PFSK-1 (cell line): ENCODE data around the gene LIPE.

Experiments used
- POLR2AphosphoS5 ChIP-seq: IDR thresholded peaks from 2 replicates; pipeline ENCODE4 v1.6.1; 2012; ENCODE audit warnings: low read depth, mild to moderate bottlenecking, control low read depth, low read length, moderate library complexity
- REST ChIP-seq, 2 experiments: IDR thresholded peaks; 2 replicates each; pipeline versions ENCODE4 v1.6.1 to v1.8.0; 2011 to 2012; ENCODE audit warnings: low read depth in 2 of 2, low read length in 2 of 2, control low read depth in 1 of 2, inconsistent platforms in 1 of 2, mild to moderate bottlenecking in 1 of 2, moderate library complexity in 1 of 2; ENCODE audit not compliant: insufficient read depth in 1 of 2
- SIN3A ChIP-seq: IDR thresholded peaks from 2 replicates; pipeline ENCODE4 v1.6.1; 2012; ENCODE audit warnings: mild to moderate bottlenecking, low read length, moderate library complexity, borderline replicate concordance; ENCODE audit not compliant: insufficient read depth
- TAF1 ChIP-seq: IDR thresholded peaks from 2 replicates; pipeline ENCODE4 v1.6.1; 2012; ENCODE audit warnings: low read length, control low read depth, borderline replicate concordance; ENCODE audit not compliant: insufficient read depth

DNA sequence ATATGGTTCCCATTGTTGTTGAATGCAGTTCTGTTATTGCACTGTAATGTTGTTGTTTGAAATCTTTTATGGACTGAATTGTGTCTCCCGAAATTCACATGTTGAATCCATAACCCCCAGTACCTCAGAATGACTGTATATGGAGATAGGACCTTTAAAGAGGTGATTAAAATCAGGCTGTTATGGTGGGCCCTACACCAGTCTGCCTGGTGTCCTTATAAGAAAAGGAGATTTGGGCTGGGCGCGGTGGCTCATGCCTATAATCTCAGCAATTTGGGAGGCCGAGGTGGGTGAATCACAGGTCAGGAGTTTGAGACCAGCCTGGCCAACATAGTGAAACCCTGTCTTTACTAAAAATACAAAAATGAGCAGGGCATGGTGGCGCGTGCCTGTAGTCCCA is 8.1 kb upstream of the LIPE start:
- no peak for TF ChIP-seq SIN3A
- TF ChIP-seq REST (IDR thresholded peaks at IDR 0.05; ENCODE audit: insufficient read depth in 1 of 2, low read depth in 2 of 2, low read length in 2 of 2) = no peak
- no peak for TF ChIP-seq TAF1
- no peak for TF ChIP-seq POLR2AphosphoS5
